Motor neuron (in vitro differentiated cells): ENCODE measurements around the gene MMP12. TPM values are rescaled to one million over a fixed set of nuclear protein-coding genes. Genes with fewer than 3 reads are reported as not detected.

ENCODE experiments used
- ATAC-seq, 8 experiments: fragments of 200-7000 bp; cut with Tn5 transposase; replicated peaks in 6 of 8; 2 replicates each; pipeline ENCODE4 v1.8.0; 2021; ENCODE audit warnings: mild to moderate bottlenecking in 8 of 8, moderate library complexity in 8 of 8
- H3K27ac ChIP-seq, 2 donors: fragments of 250-450 bp; sonication (Bioruptor Pico); 2 replicates each; pipeline ENCODE4 v1.9.0; 2021; ENCODE audit warnings: antibody characterized with exemption in 2 of 2, mild to moderate bottlenecking in 2 of 2, moderate library complexity in 1 of 2
- H3K4me1 ChIP-seq, 2 donors: fragments of 250-450 bp; sonication (Bioruptor Pico); replicated peaks in 1 of 2; 2 replicates each; pipeline ENCODE4 v1.6.1; 2021; ENCODE audit warnings: antibody characterized with exemption in 2 of 2, mild to moderate bottlenecking in 2 of 2, moderate library complexity in 1 of 2
- H3K4me3 ChIP-seq, 5 donors: fragments of 250-450 bp; sonication (Bioruptor Pico); 2 replicates each; pipeline ENCODE4 v1.9.0; 2021; ENCODE audit warnings: antibody characterized with exemption in 5 of 5, mild to moderate bottlenecking in 5 of 5, moderate library complexity in 4 of 5
- WGBS, 10 experiments: fragments of 450-650 bp; shearing (Covaris generic); methylation state at CpG; one replicate each; pipeline ENCODE4 v1.0.0; 2022; 5-methylcytosine and 5-hydroxymethylcytosine counted together
- in situ Hi-C, 9 experiments: fragments of 400-800 bp; cut with MboI; loops; one replicate each; pipeline ENCODE4 v1.15.0; 2021; ENCODE audit warnings: low sequenced_read_pairs in 9 of 9, low pct_unique_long_range_greater_than_20kb in 2 of 9; ENCODE audit not compliant: unreplicated experiment in 9 of 9
- total RNA-seq, 8 experiments: library from RNA; unstranded; fragments of 300-600 nt; gene quantifications; 2 replicates each; pipeline versions ENCODE4 v1.2.3 to v1.2.4, GENCODE V29; 2022

The MMP12 gene
- total RNA-seq, 8 experiments from 2014 or later, result 0.29 to 44.6 (median 0.85) TPM; not detected in 5

DNA sequence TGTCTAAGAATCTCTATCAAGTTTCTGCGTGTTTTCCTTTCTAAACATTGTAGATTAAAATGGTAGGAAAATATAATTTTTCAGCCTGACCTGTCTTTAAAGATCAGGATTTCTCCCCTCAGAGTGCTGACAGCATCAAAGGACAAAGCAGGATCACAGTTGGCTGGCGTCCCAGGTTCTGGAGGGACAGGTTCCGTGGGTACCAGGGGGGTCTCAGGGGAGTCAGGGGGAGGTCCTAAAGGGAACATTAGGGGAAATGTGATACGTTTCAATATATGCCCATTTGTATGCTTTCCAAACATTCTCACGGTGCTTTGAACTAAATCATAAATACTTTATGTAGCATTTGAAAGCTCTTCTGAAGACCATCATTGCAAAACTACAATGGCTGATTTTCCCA, 34.8 kb downstream of the MMP12 start:
- ATAC-seq, result no peak
- 40 to 100% (median 81%) methylated on average over 1 to 5 of the region's 5 CpGs; no CpG with 5 or more reads in 2 of the 10 experiments for WGBS, 10 experiments
- Histone ChIP-seq H3K4me1 (no peaks in the 10 kb centered on the region), H3K4me3 (no peak overlapping the region), H3K27ac (no peak overlapping the region)
- in situ Hi-C loops, result loop anchor here in 1 of 9 experiments (25.0 kb wide), 1 partner anchor 197 kb away; no protein-coding TSS in a partner anchor

GRCh38 chr11:102837646-102838045, 37.1 kb downstream of the MMP12 start:
- in situ Hi-C loops, result loop anchor here in 1 of 9 experiments (25.0 kb wide), 1 partner anchor 200 kb away; no protein-coding TSS in a partner anchor
- 83 to 100% (median 86%) methylated on average over 1 to 2 of the region's 2 CpGs; no CpG with 5 or more reads in 5 of the 10 experiments for WGBS, 10 experiments
- no peak for ATAC-seq

DNA sequence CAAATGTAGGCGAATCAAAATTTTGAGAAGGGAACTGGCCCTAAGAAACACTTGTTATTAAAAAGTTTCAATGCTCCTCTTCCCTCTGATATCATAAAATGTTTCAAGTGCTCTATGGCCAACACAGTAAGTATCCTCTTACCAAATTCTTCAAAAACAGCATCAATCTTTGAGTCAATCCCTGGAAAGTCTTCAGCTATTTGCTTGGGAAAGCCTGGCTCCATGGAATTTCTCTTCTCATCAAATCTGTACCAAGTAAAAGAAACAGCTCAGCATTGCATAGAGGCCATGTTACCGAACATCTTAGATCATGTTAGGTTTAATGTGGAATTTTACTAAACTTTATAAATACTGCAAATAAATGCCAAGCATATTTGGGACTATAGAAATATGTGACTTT, 37.6 kb downstream of the MMP12 start:
- Histone ChIP-seq H3K4me3 (no peak overlapping the region), H3K27ac (no peak overlapping the region), H3K4me1 (no peaks in the 10 kb centered on the region)
- 62 to 100% (median 98%) methylated on average over 1 to 2 of the region's 2 CpGs for WGBS, 10 experiments
- in situ Hi-C loops, result loop anchor here in 1 of 9 experiments (25.0 kb wide), 1 partner anchor 200 kb away; no protein-coding TSS in a partner anchor
- ATAC-seq, result no peak

More at GRCh38 chr11:102837646-102838045, 37.1 kb downstream of the MMP12 start:
- Histone ChIP-seq H3K4me3 (no peak overlapping the region), H3K4me1 (no peaks in the 10 kb centered on the region), H3K27ac (no peak overlapping the region)

GRCh38 chr11:102836290-102836875, 38.4 kb downstream of the MMP12 start:
- no peak for ATAC-seq
- 0 to 100% (median 64%) methylated on average over 1 to 3 of the region's 3 CpGs for WGBS, 10 experiments
- no peak overlapping the region for H3K27ac ChIP-seq
- no peak overlapping the region for H3K4me3 ChIP-seq
- no peaks in the 10 kb centered on the region for H3K4me1 ChIP-seq
- in situ Hi-C loops, result loop anchor here in 1 of 9 experiments (25.0 kb wide), 1 partner anchor 201 kb away; no protein-coding TSS in a partner anchor

DNA sequence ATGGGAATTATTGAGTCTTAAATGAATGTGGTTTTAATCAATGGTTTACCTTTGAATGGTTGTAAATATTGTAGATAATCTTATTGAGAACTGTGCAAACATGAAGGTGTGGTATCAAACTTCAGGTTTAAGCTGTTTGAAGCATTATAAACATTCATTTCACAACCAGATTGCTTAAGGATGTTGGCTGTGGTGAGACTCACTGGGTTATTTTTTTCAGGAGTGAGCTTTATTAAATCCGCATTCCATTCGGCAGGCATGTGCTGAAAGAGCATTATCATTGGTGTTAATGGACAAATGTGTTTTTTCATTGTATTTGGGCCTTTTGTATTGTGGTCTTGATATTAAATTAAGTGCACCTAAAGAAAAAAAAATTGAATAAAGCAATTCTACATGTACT, 41.1 kb downstream of the MMP12 start:
- no peak overlapping the region for H3K4me3 ChIP-seq
- ATAC-seq, result no peak
- WGBS, 10 experiments, result 49 to 100% (median 94%) methylated on average over 2 of the region's 2 CpGs; no CpG with 5 or more reads in 1 of the 10 experiments

GRCh38 chr11:102832612-102833011, 42.2 kb downstream of the MMP12 start:
- in situ Hi-C loops, result loop anchor here in 1 of 9 experiments (25.0 kb wide), 1 partner anchor 205 kb away; no protein-coding TSS in a partner anchor
- Histone ChIP-seq H3K4me1 (no peaks in the 10 kb centered on the region), H3K4me3 (no peak overlapping the region), H3K27ac (no peak overlapping the region)
- WGBS, 10 experiments, result 83 to 99% (median 93%) methylated on average over 1 to 7 of the region's 7 CpGs
- no peak for ATAC-seq

More for the DNA sequence above, 41.1 kb downstream of the MMP12 start:
- in situ Hi-C loops, result loop anchor here in 1 of 9 experiments (25.0 kb wide), 1 partner anchor 204 kb away; no protein-coding TSS in a partner anchor
- H3K27ac ChIP-seq, result no peak overlapping the region
- no peaks in the 10 kb centered on the region for H3K4me1 ChIP-seq

DNA sequence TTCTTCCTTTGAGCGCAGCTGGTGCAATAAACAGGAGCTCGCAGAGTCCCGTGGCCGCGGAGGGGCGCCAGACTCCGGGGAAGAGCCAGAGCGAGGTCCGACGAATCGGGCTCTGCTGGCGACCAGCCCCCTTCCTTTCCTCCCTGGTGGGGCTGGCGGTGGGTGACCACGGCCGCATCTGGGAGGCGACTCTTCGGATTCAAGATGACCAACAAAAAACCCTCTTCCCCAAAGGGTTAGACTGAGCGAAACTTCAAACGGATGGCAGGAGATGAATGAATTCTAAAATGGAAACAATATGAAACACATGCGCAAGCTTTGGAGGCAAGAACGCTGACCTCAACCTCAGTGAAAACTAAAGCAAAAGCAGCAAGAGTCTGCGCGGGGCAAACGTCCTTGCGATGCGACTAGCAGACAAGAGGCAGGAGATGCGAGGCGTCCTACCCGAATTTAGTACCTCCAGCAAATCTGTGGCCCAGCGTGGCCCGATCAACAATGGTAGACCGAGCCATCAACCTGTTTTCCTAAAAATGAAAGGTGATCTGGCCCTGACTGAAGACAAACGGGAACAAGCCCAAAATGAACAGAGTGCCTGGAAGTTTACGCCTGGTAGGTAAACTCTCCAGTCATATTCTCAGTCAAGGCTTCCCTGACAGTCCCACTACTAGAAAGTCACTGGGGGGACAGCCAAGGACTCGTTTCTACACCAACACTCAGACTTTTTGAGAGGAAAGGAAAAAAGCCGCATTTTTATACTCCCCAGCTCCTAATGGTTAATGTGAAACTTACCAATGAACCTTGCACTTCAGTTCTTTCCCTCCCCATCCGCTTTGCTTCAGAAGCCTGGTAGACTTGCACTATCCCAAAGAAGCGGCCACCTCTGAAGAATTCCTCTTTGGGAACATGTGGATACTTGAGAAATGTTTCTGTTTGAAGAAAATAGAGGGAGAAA, 43.0 kb downstream of the MMP12 start:
- WGBS, 10 experiments, result 16 to 96% (median 88%) methylated on average over 3 to 26 of the region's 38 CpGs
- in situ Hi-C loops, result loop anchor here in 1 of 9 experiments (25.0 kb wide), 1 partner anchor 206 kb away; no protein-coding TSS in a partner anchor
- no peak overlapping the region for H3K4me3 ChIP-seq
- ATAC-seq, result peak in 3 of 8 experiments; percentile 83 to 91 (median 90)
- no peak overlapping the region for H3K27ac ChIP-seq
- H3K4me1 ChIP-seq, result no peaks in the 10 kb centered on the region

- Histone ChIP-seq H3K4me1 (no peaks in the 10 kb centered on the region), H3K27ac (no peak overlapping the region), H3K4me3 (no peak overlapping the region)
- ATAC-seq, result no peak
- in situ Hi-C loops, result loop anchor here in 1 of 9 experiments (25.0 kb wide), 1 partner anchor 206 kb away; no protein-coding TSS in a partner anchor
- whole genome bisulfite sequencing, 10 experiments, result 10 to 100% (median 90%) methylated on average over 2 of the region's 2 CpGs
Observed at GRCh38 chr11:102831128-102831488, 43.7 kb downstream of the MMP12 start.

GRCh38 chr11:102830001-102830727, 44.6 kb downstream of the MMP12 start:
- H3K27ac ChIP-seq, result no peak overlapping the region
- H3K4me3 ChIP-seq, result no peak overlapping the region
- in situ Hi-C loops, result loop anchor here in 1 of 9 experiments (25.0 kb wide), 1 partner anchor 207 kb away; no protein-coding TSS in a partner anchor
- WGBS, 10 experiments, result 32 to 90% (median 78%) methylated on average over 2 to 4 of the region's 5 CpGs; no CpG with 5 or more reads in 3 of the 10 experiments
- H3K4me1 ChIP-seq, result no peaks in the 10 kb centered on the region
- ATAC-seq, result peak in 2 of 8 experiments; percentile 30 to 37

DNA sequence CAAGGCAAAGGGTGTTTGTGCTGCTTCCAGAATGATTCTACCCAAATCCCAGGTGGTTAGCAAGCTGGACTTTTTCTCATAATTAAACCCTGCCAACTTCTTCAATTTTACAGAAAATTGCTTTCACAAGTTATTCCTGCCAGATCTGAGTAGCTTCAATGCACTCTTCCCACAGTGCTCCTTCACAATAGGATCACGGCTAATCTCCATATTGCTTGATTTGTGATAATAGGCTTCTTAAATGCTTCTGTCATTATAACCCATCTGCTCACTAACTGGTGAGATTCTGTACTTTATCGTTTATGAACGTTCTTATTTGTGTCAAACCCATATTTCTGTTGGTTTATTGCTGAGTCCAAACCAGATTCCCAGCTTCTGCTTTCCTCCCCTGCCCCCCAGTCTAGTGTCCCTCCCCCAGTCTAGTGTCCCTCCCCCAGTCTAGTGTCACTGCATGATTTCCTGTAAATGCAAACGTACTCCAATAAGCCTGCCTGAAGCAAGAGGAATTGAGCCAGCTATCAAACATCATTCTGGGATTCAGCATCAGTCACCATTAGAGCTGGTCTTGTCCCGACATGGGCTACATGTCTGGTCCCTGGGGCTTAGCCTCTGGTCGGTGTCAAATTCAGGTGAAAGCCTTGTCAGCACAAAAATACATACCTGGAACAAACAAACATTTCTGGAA, 45.3 kb downstream of the MMP12 start:
- 42 to 96% (median 84%) methylated on average over 1 to 3 of the region's 6 CpGs; no CpG with 5 or more reads in 2 of the 10 experiments for WGBS, 10 experiments
- H3K27ac ChIP-seq, result no peak overlapping the region
- in situ Hi-C loops, result loop anchor here in 1 of 9 experiments (10.0 to 25.0 kb wide), 2 partner anchors 115 to 208 kb away; no protein-coding TSS in a partner anchor
- no peak overlapping the region for H3K4me3 ChIP-seq
- ATAC-seq, result peak in 2 of 8 experiments; percentile 29 to 62
- no peaks in the 10 kb centered on the region for H3K4me1 ChIP-seq

- in situ Hi-C loops, result loop anchor here in 1 of 9 experiments (10.0 kb wide), 1 partner anchor 120 kb away; no protein-coding TSS in a partner anchor
- no peaks in the 10 kb centered on the region for H3K4me1 ChIP-seq
- H3K27ac ChIP-seq, result no peak overlapping the region
- no peak overlapping the region for H3K4me3 ChIP-seq
- WGBS, 10 experiments, result 83 to 100% (median 100%) methylated on average over 1 of the region's 1 CpG; no CpG with 5 or more reads in 1 of the 10 experiments
- peak in 1 of 8 experiments; percentile 24 for ATAC-seq
Observed at GRCh38 chr11:102824556-102824955, 50.2 kb downstream of the MMP12 start.

GRCh38 chr11:102819491-102819890, 55.3 kb downstream of the MMP12 start:
- WGBS, 10 experiments, result 10 to 81% (median 55%) methylated on average over 1 to 5 of the region's 6 CpGs; no CpG with 5 or more reads in 5 of the 10 experiments
- Histone ChIP-seq H3K4me3 (no peak overlapping the region), H3K4me1 (no peaks in the 10 kb centered on the region), H3K27ac (no peak overlapping the region)
- no peak for ATAC-seq
- in situ Hi-C loops, result no loop called here
